Measurements from ENCODE around the gene IDI2. TPM values are rescaled to one million over a fixed set of nuclear protein-coding genes. Genes with fewer than 3 reads are reported as not detected.

The IDI2 gene
- total RNA-seq, 1 donor from 2014 or later, result not detected

- TF ChIP-seq, protein P1, sequence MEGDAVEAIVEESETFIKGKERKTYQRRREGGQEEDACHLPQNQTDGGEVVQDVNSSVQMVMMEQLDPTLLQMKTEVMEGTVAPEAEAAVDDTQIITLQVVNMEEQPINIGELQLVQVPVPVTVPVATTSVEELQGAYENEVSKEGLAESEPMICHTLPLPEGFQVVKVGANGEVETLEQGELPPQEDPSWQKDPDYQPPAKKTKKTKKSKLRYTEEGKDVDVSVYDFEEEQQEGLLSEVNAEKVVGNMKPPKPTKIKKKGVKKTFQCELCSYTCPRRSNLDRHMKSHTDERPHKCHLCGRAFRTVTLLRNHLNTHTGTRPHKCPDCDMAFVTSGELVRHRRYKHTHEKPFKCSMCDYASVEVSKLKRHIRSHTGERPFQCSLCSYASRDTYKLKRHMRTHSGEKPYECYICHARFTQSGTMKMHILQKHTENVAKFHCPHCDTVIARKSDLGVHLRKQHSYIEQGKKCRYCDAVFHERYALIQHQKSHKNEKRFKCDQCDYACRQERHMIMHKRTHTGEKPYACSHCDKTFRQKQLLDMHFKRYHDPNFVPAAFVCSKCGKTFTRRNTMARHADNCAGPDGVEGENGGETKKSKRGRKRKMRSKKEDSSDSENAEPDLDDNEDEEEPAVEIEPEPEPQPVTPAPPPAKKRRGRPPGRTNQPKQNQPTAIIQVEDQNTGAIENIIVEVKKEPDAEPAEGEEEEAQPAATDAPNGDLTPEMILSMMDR (IDR thresholded peaks at IDR 0.05), result no peak
- Histone ChIP-seq H3K9me3 (no peaks in the 10 kb centered on the region), H3K4me3 (peak overlapping the region; percentile 31), H3K4me1 (peaks cover 41% of the 10 kb centered on the region), H3K27ac (peak overlapping the region; percentile 96), H3K36me3 (no peaks in the 10 kb centered on the region), H3K27me3 (ENCODE audit: low read depth) (no peaks in the 10 kb centered on the region)
- intact Hi-C loops (cut with DNase I), result no loop called here
- DNase-seq (peak; percentile 84), ATAC-seq (peak; percentile 65 to 71)
Measured at GRCh38 chr10:986137-986825, 39.4 kb downstream of the IDI2 start.

DNA sequence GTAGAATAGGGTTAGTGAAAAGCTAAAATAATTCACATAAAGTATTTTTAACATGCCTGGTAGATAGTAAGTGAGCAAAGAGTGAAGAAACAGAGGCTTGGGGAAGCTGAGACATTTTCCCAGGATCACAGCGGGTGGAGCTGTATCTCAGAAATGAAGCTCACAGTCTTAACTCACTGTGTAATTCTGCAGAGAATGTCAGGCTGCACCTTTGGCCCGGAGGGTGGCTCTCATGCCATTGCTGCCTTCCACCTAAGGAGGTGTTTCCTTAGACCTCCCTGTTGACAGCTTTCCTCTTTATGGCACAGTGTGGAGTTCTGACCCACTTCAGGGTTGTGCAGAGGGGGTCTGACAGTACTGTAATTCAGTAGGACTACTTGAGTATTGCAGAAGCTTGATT, 40.3 kb downstream of the IDI2 start:
- H3K9me3 ChIP-seq, result peaks cover 8% of the 10 kb centered on the region
- H3K4me1 ChIP-seq, result peaks cover 38% of the 10 kb centered on the region
- no peaks in the 10 kb centered on the region for H3K27me3 ChIP-seq (ENCODE audit: low read depth)
- intact Hi-C loops (cut with DNase I), result no loop called here
- no peaks in the 10 kb centered on the region for H3K36me3 ChIP-seq
- peak overlapping the region; percentile 31 for H3K4me3 ChIP-seq
- peak overlapping the region; percentile 96 for H3K27ac ChIP-seq
- TF ChIP-seq, protein P1 (IDR thresholded peaks at IDR 0.05), result no peak
- ATAC-seq (no peak), DNase-seq (no peak)

GRCh38 chr10:983971-984655, 41.5 kb downstream of the IDI2 start:
- H3K36me3 ChIP-seq, result no peaks in the 10 kb centered on the region
- H3K27me3 ChIP-seq (ENCODE audit: low read depth), result no peaks in the 10 kb centered on the region
- H3K9me3 ChIP-seq, result peaks cover 13% of the 10 kb centered on the region
- intact Hi-C loops (cut with DNase I), result no loop called here
- H3K4me3 ChIP-seq, result peak overlapping the region; percentile 31
- peaks cover 25% of the 10 kb centered on the region for H3K4me1 ChIP-seq
- peak in 1 of 2 donors; percentile 61 for ATAC-seq
- H3K27ac ChIP-seq, result peak overlapping the region; percentile 96
- DNase-seq, result no peak
- TF ChIP-seq, protein P1 (IDR thresholded peaks at IDR 0.05), result no peak

DNA sequence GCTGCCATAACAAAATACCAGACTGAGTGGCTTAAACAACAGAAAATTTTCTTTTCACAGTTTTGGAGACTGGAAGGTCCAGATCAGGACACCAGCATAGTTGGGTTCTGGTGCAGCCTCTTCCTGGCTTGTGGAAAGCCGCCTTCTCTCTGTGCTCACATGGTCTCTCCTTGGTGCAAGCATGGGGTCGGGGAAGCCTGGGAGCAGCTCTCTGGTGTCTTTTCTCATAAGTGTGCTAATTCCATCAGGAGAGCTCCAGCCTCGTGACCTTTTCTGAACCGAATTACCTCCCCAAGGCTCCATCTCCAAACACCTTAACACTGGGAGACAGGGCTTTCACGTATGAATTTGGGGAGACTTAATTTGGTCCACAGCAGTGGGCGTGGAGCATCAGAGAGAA, 42.3 kb downstream of the IDI2 start:
- peaks cover 21% of the 10 kb centered on the region for H3K4me1 ChIP-seq
- TF ChIP-seq, protein P1 (IDR thresholded peaks at IDR 0.05), result no peak
- peak overlapping the region; percentile 22 for H3K27ac ChIP-seq
- H3K27me3 ChIP-seq (ENCODE audit: low read depth), result no peaks in the 10 kb centered on the region
- no peak for ATAC-seq
- H3K4me3 ChIP-seq, result peak overlapping the region; percentile 31
- intact Hi-C loops (cut with DNase I), result no loop called here
- no peaks in the 10 kb centered on the region for H3K36me3 ChIP-seq
- peaks cover 20% of the 10 kb centered on the region for H3K9me3 ChIP-seq
- DNase-seq, result no peak

DNA sequence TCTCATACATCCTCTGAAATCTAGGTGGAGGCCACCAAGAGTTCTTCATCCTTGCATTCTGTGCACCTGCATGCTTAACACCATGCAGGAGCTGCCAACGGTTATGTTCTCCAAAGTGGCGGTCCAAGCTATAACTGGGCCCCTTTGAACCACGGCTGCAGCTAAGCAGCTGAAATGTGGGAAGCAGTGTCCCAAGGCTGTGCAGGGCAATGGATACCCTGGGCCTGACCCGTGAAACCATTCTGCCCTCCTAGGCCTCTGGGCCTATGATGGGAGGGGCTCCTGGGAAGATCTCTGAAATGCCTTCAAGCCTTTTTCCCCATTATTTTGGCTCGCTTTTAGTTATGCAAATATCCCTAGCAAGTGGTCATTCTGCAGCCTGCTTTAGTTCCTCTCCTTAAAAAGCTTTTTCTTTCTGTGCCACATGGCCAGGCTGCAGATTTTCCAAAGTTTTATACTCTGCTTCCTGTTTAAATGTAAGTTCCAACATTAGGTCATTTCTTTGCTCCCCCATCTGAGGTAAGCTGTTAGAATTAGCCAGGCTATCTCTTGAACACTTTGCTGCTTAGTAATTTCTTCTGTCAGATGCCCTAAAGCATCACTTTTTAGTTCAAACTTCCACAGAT, 45.1 kb downstream of the IDI2 start:
- Histone ChIP-seq H3K4me1 (peaks cover 5% of the 10 kb centered on the region), H3K27ac (no peak overlapping the region), H3K4me3 (no peak overlapping the region), H3K36me3 (no peaks in the 10 kb centered on the region), H3K9me3 (peaks cover 26% of the 10 kb centered on the region), H3K27me3 (ENCODE audit: low read depth) (no peaks in the 10 kb centered on the region)
- DNase-seq (no peak), ATAC-seq (no peak)
- intact Hi-C loops (cut with DNase I), result no loop called here
- TF ChIP-seq, protein P1 (IDR thresholded peaks at IDR 0.05), result no peak
